IPS DF 19.7 (cell line): ENCODE measurements around the gene VPS13C.
"Not testable (repeated sequence)": the region's sequence is repeated elsewhere in the genome, so short reads cannot be mapped to it uniquely, and the experiment has no call there.

Experiments
- DNase-seq: peaks from one replicate; pipeline ENCODE4 v3.0.0-alpha.2; 2013; ENCODE audit warnings: low read depth, low spot score

Gene VPS13C

GRCh38 chr15:62069551-62069950, 9.3 kb upstream of the VPS13C start:
- no peak for DNase-seq

DNA sequence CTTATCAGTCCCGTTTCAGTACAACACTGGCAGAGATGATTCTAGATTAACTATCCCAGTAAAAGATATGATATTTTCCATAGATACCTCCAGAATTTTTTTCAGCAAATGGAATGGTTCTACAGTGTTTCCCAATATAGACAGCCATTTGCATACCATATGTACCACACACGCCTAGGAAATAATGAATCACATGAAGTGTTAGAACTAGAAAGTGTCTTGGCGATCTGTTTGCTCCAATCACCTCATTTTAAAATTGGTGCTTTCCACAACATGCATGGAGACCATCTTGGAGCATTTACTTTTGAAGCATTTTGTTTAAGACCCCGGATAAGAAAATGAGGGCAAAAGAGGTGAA, 8.5 kb upstream of the VPS13C start:
- no peak for DNase-seq

- no peak for DNase-seq
Measured at GRCh38 chr15:62068071-62068809, 8.0 kb upstream of the VPS13C start.

GRCh38 chr15:62067448-62068044, 7.3 kb upstream of the VPS13C start:
- DNase-seq: no peak

GRCh38 chr15:62066663-62067447, 6.6 kb upstream of the VPS13C start, which contains the start of gene C2CD4A:
TSS of gene C2CD4A (plus strand) at chr15:62066977. CDS start at chr15:62067614, 637 bp downstream.
- no peak for DNase-seq

DNA sequence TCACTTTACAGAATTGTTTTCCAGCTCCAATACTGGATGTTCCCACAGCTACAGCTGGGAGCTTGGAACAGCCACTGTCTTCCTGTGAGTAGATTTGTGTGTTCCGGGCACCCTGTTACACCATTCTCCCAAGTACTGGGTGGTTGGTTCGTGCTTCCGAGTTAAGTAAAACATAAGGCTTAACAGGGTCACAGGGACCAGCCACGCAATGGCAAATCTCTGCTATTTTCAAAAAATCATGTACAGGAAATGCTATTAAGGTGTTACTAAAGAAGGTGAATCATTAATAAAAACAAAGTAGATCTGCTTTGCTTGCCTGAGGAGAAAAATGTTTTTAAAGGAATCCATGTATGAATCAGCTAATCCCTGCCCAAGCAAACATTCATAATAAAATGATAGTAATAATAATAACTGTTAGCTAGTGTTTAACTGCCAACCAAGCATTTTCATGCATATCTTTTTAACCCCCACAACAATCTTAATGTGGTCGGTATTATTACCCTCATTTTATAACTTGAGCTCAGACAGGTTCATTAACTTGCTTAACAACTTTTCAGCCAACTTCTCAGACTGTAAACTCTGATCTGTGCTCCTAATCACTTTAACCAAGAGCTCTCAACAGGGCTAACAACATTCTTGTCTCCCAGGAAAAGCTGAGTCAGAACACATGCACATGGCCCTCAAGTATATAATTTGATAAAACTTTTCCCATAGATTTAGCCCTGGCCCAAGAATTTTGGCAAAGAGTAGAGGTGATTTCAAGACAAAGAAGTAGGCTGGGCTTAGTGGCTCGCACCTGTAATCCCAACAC, 3.8 kb upstream of the VPS13C start:
- DNase-seq: no peak

GRCh38 chr15:62060896-62061280, 641 bp upstream of the VPS13C start:
- no peak for DNase-seq

- DNase-seq: no peak
Measured at GRCh38 chr15:62059816-62060112, 483 bp downstream of the VPS13C start.

DNA sequence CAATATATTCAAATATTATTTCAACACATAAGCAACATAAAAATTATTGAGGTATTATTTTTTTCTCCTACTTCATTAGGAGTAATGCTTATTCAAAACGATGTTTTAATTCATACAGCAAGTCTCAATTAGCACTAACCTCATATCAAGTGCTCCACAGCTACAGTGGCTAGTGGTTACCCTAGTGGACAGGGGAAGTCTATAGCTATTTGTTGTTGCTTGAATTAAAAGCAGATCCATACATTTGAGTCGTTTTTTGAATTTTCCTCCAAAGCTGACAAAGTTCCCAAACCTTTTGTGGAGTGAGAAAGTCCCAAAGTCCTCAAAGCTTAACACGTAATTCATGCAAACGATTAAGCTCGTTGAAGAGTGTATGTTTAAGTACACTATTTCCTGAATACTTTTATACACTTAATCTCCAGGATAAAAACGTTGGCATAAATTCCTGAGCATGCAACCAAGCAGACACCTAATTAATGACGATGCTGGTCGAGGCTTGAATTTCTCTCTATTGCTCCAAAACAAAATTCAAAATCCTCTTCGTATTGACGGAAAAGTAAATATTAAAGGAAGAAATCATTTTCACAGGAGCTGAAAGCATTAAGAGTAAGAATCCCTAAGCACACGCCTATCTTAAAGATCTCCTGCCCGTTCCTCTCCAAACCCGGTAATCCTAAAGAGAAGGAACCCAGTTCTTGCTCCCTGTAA, 985 bp downstream of the VPS13C start:
- DNase-seq: no peak

DNA sequence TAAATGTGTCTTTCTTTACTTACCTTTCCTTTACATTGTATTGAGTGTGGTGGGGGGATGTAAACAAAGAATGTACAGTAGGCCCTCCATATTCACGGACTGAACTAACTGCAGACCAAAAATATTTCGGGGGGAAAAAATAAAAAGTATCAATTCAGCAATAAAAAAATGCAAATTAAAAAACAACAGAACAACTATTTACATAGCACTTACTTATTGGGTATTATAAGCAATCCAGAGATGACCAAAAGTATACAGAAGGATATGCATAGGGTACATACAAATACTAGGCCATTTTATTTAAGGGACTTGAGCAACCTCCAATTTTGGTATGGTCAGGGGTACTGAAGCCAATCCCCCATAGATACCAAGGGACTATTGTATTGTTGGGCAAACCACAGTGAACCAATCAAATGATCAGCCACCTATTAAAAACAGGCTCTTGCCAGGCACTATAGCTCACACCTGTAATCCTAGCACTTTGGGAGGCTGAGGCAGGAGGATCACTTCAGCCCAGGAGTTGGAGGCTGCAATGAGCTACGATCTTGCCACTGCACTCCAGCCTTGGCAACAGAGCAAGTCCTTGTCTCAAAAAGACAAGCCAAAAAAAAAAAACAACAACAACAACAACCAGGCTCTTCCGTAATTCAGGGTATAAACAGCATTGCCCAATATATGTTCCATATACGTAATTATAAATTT, 1.8 kb downstream of the VPS13C start:
- DNase-seq: no peak

GRCh38 chr15:62057341-62057980, 2.8 kb downstream of the VPS13C start:
- DNase-seq: no peak

- no peak for DNase-seq
Measured at GRCh38 chr15:62054979-62055378, 5.3 kb downstream of the VPS13C start.

- DNase-seq: no peak
Measured at GRCh38 chr15:62053439-62054085, 6.7 kb downstream of the VPS13C start.

GRCh38 chr15:62052713-62053112, 7.5 kb downstream of the VPS13C start:
- DNase-seq: no peak

DNA sequence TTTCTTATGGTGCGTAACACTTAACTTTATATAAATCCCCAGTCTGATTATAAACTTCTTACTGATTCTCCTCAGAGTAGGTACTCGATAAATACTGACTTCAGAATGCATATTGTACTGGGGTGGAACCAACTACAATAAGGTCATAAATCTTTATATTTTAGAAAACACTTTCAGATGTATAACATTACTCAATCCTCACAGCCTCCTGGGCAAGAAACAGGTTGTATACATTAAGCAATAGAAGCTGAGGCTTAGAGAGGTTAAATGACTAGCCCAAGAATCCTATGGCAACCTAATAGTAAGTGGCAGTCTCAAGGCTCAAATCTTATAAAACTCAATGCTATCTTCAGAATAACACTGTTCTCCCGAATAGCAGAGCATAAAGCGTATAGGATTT, 9.1 kb downstream of the VPS13C start:
- DNase-seq: no peak

- no peak for DNase-seq
Measured at GRCh38 chr15:62050115-62050514, 10.1 kb downstream of the VPS13C start.

- DNase-seq: not testable (repeated sequence)
Measured at GRCh38 chr15:62048254-62048653, 12.0 kb downstream of the VPS13C start.

- no peak for DNase-seq
Measured at GRCh38 chr15:62047282-62047827, 12.9 kb downstream of the VPS13C start.

DNA sequence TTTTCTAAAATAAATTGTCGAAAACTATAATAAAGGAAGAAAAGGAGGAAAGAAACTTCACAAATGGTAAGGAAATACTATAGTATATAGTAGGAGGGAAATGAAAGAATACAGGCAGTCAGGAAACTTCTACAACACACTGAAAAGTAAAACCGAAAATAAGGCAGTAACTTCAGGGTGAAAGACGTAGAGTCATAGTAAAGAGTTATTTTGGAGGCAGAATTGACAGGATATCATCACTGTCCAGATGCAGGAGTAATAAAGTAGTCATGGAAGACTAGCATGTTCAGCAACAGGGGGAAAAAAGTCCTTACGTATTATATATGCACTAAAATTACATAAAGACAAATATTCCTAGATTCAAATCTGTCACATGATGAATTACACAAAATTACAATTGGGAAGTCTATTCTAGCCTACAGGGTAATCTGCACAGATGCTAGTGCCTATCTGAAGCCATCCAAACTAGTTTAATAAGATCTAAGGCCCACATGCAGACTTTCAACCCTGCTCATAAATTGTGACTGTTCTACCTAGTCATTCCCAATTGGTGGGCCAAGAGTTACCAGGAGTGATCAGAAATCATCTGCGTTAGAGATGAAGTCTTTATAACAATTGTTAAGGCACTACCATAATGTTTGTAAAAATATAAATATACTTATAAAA, 14.0 kb downstream of the VPS13C start:
- no peak for DNase-seq
